Hematopoietic multipotent progenitor cell treated with erythropoietin and hydrocortisone succinate and interleukin-3 and kit ligand, for 17 days (in vitro differentiated cells): ENCODE results near the gene WFDC2.
"Not testable (repeated sequence)": the region's sequence is repeated elsewhere in the genome, so short reads cannot be mapped to it uniquely, and the experiment has no call there.

ENCODE experiments used
- DNase-seq: peaks from one replicate; pipeline ENCODE4 v3.0.0-alpha.2; 2015; ENCODE audit warnings: low spot score

The WFDC2 gene

DNA sequence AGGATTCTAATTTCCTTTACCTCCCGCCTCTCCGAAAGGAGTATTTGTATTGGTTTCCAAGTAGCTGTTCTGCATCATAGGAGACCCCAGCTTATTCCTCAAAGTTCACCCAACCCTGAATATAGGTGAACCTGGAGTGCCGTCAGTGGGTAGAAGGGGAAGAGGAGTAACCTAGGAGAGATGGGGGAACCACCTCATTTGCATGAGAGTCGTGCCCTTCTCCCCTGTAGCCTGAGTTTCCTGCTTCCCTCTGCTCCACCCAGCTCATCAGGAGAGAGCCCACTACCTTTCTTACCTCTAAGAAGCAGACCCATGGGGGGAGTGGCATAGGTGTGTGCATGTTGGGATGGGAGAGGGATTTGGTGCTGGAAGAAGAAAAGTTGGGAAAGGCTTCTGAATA, 17.3 kb upstream of the WFDC2 start:
- DNase-seq, result no peak

GRCh38 chr20:45452772-45453691, 16.5 kb upstream of the WFDC2 start:
- DNase-seq, result no peak

GRCh38 chr20:45456632-45457031, 12.9 kb upstream of the WFDC2 start:
- no peak for DNase-seq

GRCh38 chr20:45459606-45460005, 9.9 kb upstream of the WFDC2 start:
- no peak for DNase-seq

- DNase-seq, result no peak
Observed at GRCh38 chr20:45461225-45461624, 8.3 kb upstream of the WFDC2 start.

GRCh38 chr20:45462711-45463509, 6.6 kb upstream of the WFDC2 start:
- no peak for DNase-seq

DNA sequence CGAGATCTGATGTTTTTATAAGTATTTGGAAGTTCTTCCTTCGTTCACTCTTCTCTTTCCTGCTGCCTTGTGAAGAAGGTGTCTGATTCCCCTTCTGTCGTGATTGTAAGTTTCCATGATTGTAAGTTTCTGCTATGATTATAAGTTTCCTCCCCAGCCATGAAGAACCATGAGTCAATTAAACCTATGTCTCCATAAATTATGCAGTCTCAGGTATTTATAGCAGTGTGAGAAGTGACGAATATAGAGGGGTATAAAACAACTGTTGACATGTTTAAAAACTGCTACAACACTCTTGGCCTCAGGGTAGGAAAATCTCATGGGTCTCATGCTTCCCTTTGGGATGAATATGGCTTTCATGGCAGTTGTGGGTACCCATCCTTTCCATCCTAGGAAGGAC, 5.8 kb upstream of the WFDC2 start:
- DNase-seq, result no peak

DNA sequence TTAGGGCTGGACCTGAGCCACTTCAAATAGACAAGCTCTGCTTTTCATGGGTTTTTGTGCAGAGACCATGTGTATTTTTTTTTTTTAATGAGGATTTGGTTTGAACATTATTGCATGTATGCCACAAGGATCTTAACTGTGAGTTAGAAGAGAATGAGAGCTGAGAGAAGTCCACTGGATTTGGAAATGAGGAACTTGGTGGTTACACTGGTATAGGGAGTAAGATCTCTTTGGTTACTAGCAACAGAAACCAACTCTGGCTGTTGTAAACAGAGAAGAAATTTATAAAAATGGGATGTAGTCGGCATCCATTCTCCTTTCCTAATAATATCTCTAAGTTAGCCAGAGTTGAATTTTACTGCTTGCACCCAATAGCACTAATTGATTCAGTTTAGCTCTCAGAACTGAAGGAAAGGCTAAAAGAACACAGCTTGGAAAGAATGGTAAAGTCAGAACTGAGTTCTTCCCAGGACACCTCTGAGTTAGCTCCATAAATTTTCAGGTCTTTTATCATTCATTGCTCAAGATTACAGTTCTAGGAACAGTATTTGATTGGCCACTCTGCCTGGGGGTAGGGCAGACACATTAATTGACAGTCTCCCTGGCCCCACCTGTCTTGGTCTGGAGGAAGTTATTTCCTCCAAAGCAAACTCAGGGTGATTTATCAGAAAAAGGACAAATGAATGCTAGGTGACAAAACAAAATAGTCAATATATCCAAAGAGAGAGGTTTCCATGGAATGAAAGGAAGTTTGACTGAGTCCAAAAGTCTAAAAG, 3.9 kb upstream of the WFDC2 start:
- DNase-seq, result no peak

GRCh38 chr20:45467172-45467571, 2.4 kb upstream of the WFDC2 start:
- DNase-seq, result no peak

- DNase-seq, result no peak
Observed at GRCh38 chr20:45467861-45468260, 1.7 kb upstream of the WFDC2 start.

DNA sequence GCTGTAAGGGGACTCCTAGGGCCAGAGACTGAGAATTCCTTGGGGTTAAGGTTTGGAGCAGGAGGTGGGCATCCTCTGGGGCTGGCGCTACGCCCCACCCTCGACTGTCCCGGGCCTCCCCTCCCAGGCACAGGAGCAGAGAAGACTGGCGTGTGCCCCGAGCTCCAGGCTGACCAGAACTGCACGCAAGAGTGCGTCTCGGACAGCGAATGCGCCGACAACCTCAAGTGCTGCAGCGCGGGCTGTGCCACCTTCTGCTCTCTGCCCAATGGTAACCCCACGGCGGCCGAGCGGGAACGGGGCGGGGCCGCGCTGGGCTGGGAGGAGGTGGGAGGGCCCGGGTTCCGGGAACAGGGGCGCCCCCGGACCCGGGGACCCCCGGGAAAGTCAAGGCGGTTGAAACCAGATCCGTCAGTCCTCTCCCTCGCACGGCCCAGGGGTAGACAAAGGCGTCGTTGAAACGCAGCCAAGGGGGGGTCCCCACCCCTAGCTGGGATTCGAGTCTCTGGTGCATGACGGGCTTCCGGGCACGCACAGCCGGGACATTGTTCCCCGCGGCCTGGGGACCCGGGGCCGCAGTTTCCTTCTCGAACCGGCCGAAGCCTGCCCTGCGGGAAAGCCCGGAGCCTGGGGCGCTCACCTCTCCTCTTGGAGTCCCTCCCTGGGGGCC, 844 bp downstream of the WFDC2 start:
- DNase-seq, result no peak

- DNase-seq, result no peak
Observed at GRCh38 chr20:45470937-45471336, 1.4 kb downstream of the WFDC2 start.

GRCh38 chr20:45472286-45472685, 2.7 kb downstream of the WFDC2 start:
- not testable (repeated sequence) for DNase-seq

- not testable (repeated sequence) for DNase-seq
Observed at GRCh38 chr20:45477530-45478148, 8.1 kb downstream of the WFDC2 start.

DNA sequence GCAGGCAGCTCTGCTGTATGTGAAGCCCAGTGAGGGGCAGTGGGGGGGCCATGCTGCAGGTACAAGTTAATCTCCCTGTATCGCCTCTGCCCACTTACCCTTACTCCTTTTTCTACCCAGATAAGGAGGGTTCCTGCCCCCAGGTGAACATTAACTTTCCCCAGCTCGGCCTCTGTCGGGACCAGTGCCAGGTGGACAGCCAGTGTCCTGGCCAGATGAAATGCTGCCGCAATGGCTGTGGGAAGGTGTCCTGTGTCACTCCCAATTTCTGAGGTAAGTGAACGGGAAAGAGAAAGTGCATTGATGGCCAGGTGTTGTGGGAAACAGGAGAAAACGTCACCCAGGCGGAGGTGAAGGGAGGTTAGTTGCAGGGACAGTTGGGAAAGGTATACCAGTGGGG, 10.3 kb downstream of the WFDC2 start:
- DNase-seq, result no peak

- no peak for DNase-seq
Observed at GRCh38 chr20:45484676-45485075, 15.1 kb downstream of the WFDC2 start.

DNA sequence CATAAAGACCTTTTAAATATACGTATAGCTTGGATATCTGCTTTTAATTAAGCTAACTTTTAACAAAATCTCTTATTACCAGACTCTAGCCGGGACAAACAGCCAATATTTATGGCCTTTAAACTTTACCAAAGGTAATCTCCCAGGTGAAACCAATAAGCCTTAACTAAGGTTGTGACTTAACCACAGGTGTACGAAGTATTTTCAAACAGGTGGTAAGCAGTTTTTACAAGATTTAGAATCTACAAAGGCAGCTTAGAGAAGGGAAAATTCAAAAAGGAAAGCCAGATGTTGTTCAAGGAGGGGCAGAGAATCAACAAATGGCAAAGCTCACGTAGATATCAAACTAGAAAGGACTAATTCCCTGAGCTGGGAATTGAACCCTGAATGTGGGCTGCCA, 15.8 kb downstream of the WFDC2 start:
- DNase-seq, result no peak

GRCh38 chr20:45487231-45487635, 17.7 kb downstream of the WFDC2 start:
- no peak for DNase-seq

GRCh38 chr20:45489083-45489531, 19.6 kb downstream of the WFDC2 start:
- DNase-seq, result no peak

GRCh38 chr20:45495501-45495941, 26.0 kb downstream of the WFDC2 start:
- no peak for DNase-seq

- no peak for DNase-seq
Observed at GRCh38 chr20:45496166-45496565, 26.6 kb downstream of the WFDC2 start.
